Upper lobe of left lung (tissue), 4 donors: ENCODE data around the gene RFC4.

ENCODE experiments used
- CTCF ChIP-seq, 6 experiments: fragments of 450-650 bp in 4 of 6; fragments of 200-600 bp in 2 of 6; sonication (generic) in 2 of 6; IDR thresholded peaks; one replicate each; pipeline ENCODE4 v1.5.1; 2016 to 2019; ENCODE audit warnings: antibody characterized with exemption in 6 of 6
- POLR2A ChIP-seq, 4 donors: fragments of 450-650 bp; IDR thresholded peaks; one replicate each; pipeline ENCODE4 v1.5.1; 2016 to 2017; ENCODE audit warnings: antibody characterized with exemption in 4 of 4, mild to moderate bottlenecking in 2 of 4
- POLR2AphosphoS5 ChIP-seq, 2 donors: sonication (generic); formaldehyde crosslinking; IDR thresholded peaks; one replicate each; pipeline ENCODE4 v1.5.1; 2017; ENCODE audit warnings: antibody characterized with exemption in 2 of 2

GRCh38 chr3:186852994-186853393 lies 46.7 kb upstream of the RFC4 start:
- TF ChIP-seq CTCF (IDR thresholded peaks at IDR 0.05) (no peak), POLR2A (IDR thresholded peaks at IDR 0.05) (no peak), POLR2AphosphoS5 (IDR thresholded peaks at IDR 0.05) (no peak)
